MCF 10A (cell line): ENCODE measurements around the gene KRTAP15-1. TPM values are rescaled to one million over a fixed set of nuclear protein-coding genes. Genes with fewer than 3 reads are reported as not detected.

Experiments
- Bru-seq: library from RNA; stranded (reverse); fragments of 400-500 nt; gene quantifications from one replicate; lab custom pipeline; 2021; lab: Mats Ljungman, UMichigan
- BruChase-seq, 2 experiments: library from RNA; stranded (reverse); fragments of 400-500 nt; gene quantifications; one replicate each; lab custom pipeline; 2021; lab: Mats Ljungman, UMichigan
- BruUV-seq: library from RNA; stranded (reverse); fragments of 400-500 nt; replicated peaks from 2 replicates; lab custom pipeline; 2021; lab: Mats Ljungman, UMichigan
- CTCF ChIA-PET: fragments of 300-600 bp; sonication (Branson Sonifier 250); formaldehyde crosslinking; extraction: SDS; loops from one replicate; lab custom pipeline; 2021; ENCODE audit warnings: antibody characterized with exemption, inconsistent platforms; lab: Yijun Ruan, JAX
- POLR2A ChIA-PET: fragments of 300-600, 350-650 bp; sonication (Branson Sonifier 250); formaldehyde crosslinking; extraction: SDS; loops from one replicate; lab custom pipeline; 2020; ENCODE audit warnings: antibody characterized with exemption, inconsistent platforms; lab: Yijun Ruan, JAX
- DNase-seq: peaks from one replicate; pipeline ENCODE4 v3.0.0-alpha.2; 2018; ENCODE audit not compliant: unreplicated experiment
- H3K27ac Mint-ChIP-seq: one replicate; pipeline ENCODE4 v1.8.0; 2022; ENCODE audit warnings: mild to moderate bottlenecking, low read depth, mixed read lengths; ENCODE audit not compliant: unreplicated experiment
- H3K27me3 Mint-ChIP-seq: one replicate; pipeline ENCODE4 v1.8.0; 2022; ENCODE audit warnings: mixed read lengths; ENCODE audit not compliant: insufficient read depth, unreplicated experiment
- H3K36me3 Mint-ChIP-seq: one replicate; pipeline ENCODE4 v1.8.0; 2022; ENCODE audit warnings: mild to moderate bottlenecking, moderate library complexity, mixed read lengths; ENCODE audit not compliant: insufficient read depth, unreplicated experiment
- H3K4me1 Mint-ChIP-seq: one replicate; pipeline ENCODE4 v1.8.0; 2022; ENCODE audit warnings: mixed read lengths; ENCODE audit not compliant: insufficient read depth, unreplicated experiment
- H3K4me3 Mint-ChIP-seq: one replicate; pipeline ENCODE4 v1.8.0; 2022; ENCODE audit warnings: mild to moderate bottlenecking, moderate library complexity, mixed read lengths; ENCODE audit not compliant: unreplicated experiment
- H3K9me3 Mint-ChIP-seq: one replicate; pipeline ENCODE4 v1.8.0; 2022; ENCODE audit warnings: mixed read lengths; ENCODE audit not compliant: unreplicated experiment
- CTCF ChIP-seq: fragments of 200-600 bp; IDR thresholded peaks from one replicate; pipeline ENCODE4 v1.8.0; 2022; ENCODE audit warnings: antibody characterized with exemption, mild to moderate bottlenecking; ENCODE audit not compliant: unreplicated experiment
- intact Hi-C: fragments of 100-400 bp; cut with micrococcal nuclease; formaldehyde crosslinking; loops from 2 replicates; pipeline ENCODE4 v1.14.1; 2022
- long read RNA-seq: library from polyadenylated mRNA; stranded (forward); transcript quantifications from one replicate; pipeline ENCODE4 v2.0.0, GENCODE V29; 2022
- total RNA-seq: library from RNA; stranded (reverse); gene quantifications from 2 replicates; pipeline ENCODE4 v1.2.3, GENCODE V29; 2022

KRTAP15-1 gene, protein sequence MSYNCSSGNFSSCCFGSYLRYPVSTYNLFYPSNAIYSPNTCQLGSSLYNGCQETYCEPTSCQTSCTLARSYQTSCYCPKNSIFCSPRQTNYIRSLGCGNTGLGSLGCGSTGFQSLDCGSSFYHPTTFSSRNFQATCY
- total RNA-seq (not detected in 2 replicates), Bru-seq, nascent RNA (not detected), BruChase-seq, experiment 1, labeled RNA remaining after a 6-hour chase (not detected), BruChase-seq, experiment 2, labeled RNA remaining after a 2-hour chase (not detected)
- long read RNA-seq: 0 reads

- no peaks in the 10 kb centered on the region for H3K9me3 Mint-ChIP-seq
- no peak within 1 kb of the TSS for H3K27ac Mint-ChIP-seq
- no TSS peak for BruUV-seq
- H3K36me3 Mint-ChIP-seq: no peaks in the 10 kb centered on the region
- no peak for TF ChIP-seq CTCF
- CTCF ChIA-PET: no interaction called here
- no peaks in the 10 kb centered on the region for H3K4me1 Mint-ChIP-seq
- H3K4me3 Mint-ChIP-seq: no peak within 1 kb of the TSS
- intact Hi-C loops: loop anchor here (10.0 kb wide), 1 partner anchor 95 kb away; the partner anchor contains the start of gene KRTAP23-1
- no peak for DNase-seq
- POLR2A ChIA-PET: no interaction called here
- peaks cover 62% of the 10 kb centered on the region for H3K27me3 Mint-ChIP-seq
These were observed at the start of gene KRTAP15-1 for GRCh38 chr21:30439975-30440374. TSS of gene KRTAP15-1 (plus strand) at chr21:30440275. CDS start at chr21:30440328, 53 bp downstream.

DNA sequence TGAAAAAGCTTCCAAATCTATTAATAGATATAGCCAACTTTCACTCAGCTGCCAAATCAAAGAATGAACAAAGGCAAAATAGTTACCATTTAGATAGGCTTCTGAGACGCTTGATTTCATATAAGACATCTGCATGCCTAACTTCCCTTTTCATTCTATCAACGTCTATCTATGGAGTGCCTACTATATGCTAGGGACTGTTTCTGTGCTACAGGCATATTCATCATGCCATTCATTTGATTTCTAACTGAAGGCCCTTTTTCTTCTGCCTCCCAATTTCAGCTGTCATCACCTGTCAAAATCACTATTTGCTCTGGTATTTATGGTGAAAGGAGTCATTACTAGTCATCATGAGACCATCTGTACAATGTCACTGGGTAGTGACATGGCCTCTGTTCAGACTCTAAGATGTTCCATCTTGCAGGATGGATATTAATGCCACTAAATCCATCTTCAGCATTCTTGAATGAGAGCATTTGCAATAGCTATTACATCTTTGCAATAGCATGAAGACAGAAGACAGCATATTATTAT lies 48.5 kb upstream of the KRTAP15-1 start:
- no peak for TF ChIP-seq CTCF
- Mint-ChIP-seq H3K4me3 (no peak overlapping the region), H3K36me3 (no peaks in the 10 kb centered on the region), H3K27ac (no peak overlapping the region), H3K4me1 (no peaks in the 10 kb centered on the region), H3K27me3 (peaks cover 95% of the 10 kb centered on the region), H3K9me3 (no peaks in the 10 kb centered on the region)
- intact Hi-C loops: no loop called here
- no peak for DNase-seq
- CTCF ChIA-PET: interaction anchor here (0.7 kb wide), 1 partner anchor 327 kb away, joined by 3 read pairs; no protein-coding TSS in a partner anchor
- no TSS peak for BruUV-seq
- POLR2A ChIA-PET: no interaction called here

- Mint-ChIP-seq H3K27ac (no peak within 1 kb of the TSS), H3K27me3 (peaks cover 94% of the 10 kb centered on the region), H3K36me3 (no peaks in the 10 kb centered on the region), H3K4me1 (no peaks in the 10 kb centered on the region), H3K9me3 (no peaks in the 10 kb centered on the region), H3K4me3 (no peak within 1 kb of the TSS)
- TF ChIP-seq CTCF: no peak
- no peak for DNase-seq
- ChIA-PET CTCF (no interaction called here), POLR2A (no interaction called here)
- intact Hi-C loops: no loop called here
- BruUV-seq: no TSS peak
These were observed 44.3 kb upstream of the KRTAP15-1 start, which contains the start of gene KRTAP13-1 for GRCh38 chr21:30395731-30396130. TSS of gene KRTAP13-1 (plus strand) at chr21:30396031. CDS start at chr21:30396087, 56 bp downstream.

GRCh38 chr21:30408782-30409494 lies 31.1 kb upstream of the KRTAP15-1 start:
- H3K4me1 Mint-ChIP-seq: peaks cover 7% of the 10 kb centered on the region
- no peaks in the 10 kb centered on the region for H3K36me3 Mint-ChIP-seq
- intact Hi-C loops: loop anchor here (1.0 to 10.0 kb wide), 3 partner anchors 68 to 364 kb away; no protein-coding TSS in a partner anchor
- peaks cover 94% of the 10 kb centered on the region for H3K27me3 Mint-ChIP-seq
- no TSS peak for BruUV-seq
- ChIA-PET POLR2A (no interaction called here), CTCF (interaction anchor here (0.6 to 1.6 kb wide), 7 partner anchors 10 to 716 kb away, joined by 3 to 9 read pairs (median 3); no protein-coding TSS in a partner anchor)
- no peaks in the 10 kb centered on the region for H3K9me3 Mint-ChIP-seq
- H3K4me3 Mint-ChIP-seq: peak overlapping the region; percentile 16
- DNase-seq: peak; percentile 91
- TF ChIP-seq CTCF: peak; percentile 30
- H3K27ac Mint-ChIP-seq: no peak overlapping the region
